GM12878 (cell line): ENCODE data around the gene B3GNT4. TPM values are rescaled to one million over a fixed set of nuclear protein-coding genes. Genes with fewer than 3 reads are reported as not detected.

Experiments used
- ATAC-seq: fragments of 200-7000 bp; cut with Tn5 transposase; 3 replicates; pipeline ENCODE4 v1.9.1; 2020; ENCODE audit warnings: mild to moderate bottlenecking, moderate library complexity
- BruUV-seq: library from RNA; stranded (reverse); fragments of 400-500 nt; replicated peaks from 2 replicates; lab custom pipeline; 2021; lab: Mats Ljungman, UMichigan
- CTCF ChIA-PET: fragments of 300-600 bp; sonication (Branson Sonifier 250); formaldehyde crosslinking; extraction: SDS; loops from one replicate; lab custom pipeline; 2021; ENCODE audit warnings: inconsistent platforms; lab: Yijun Ruan, JAX
- POLR2A ChIA-PET: fragments of 350-600 bp; formaldehyde crosslinking; extraction: SDS; loops from one replicate; lab custom pipeline; 2021; ENCODE audit warnings: inconsistent platforms; lab: Charles Lee
- RAD21 ChIA-PET: fragments of 300-600 bp; sonication (Branson Sonifier 250); formaldehyde crosslinking; loops from one replicate; lab custom pipeline; 2023; ENCODE audit warnings: antibody characterized with exemption; ENCODE audit not compliant: unreplicated experiment; lab: Charles Lee
- SMC1A ChIA-PET: fragments of 300-600 bp; sonication (Branson Sonifier 250); formaldehyde crosslinking; loops from one replicate; lab custom pipeline; 2023; ENCODE audit not compliant: unreplicated experiment, uncharacterized antibody; lab: Charles Lee
- DNase-seq: peaks from one replicate; pipeline ENCODE4 v3.0.0-alpha.2; 2011; ENCODE audit warnings: low read depth, low spot score
- FAIRE-seq: peaks from 3 replicates; lab custom pipeline; 2011; peaks lifted over from hg19 to GRCh38; lab: Jason Lieb, UNC
- H2AFZ ChIP-seq: 2 replicates; pipeline ENCODE4 v1.6.0; 2011; ENCODE audit warnings: low read depth, low read length, control low read depth; ENCODE audit not compliant: control insufficient read depth
- H3K27ac ChIP-seq: 2 replicates; pipeline ENCODE4 v1.5.1; 2011; ENCODE audit warnings: control low read depth; ENCODE audit not compliant: control insufficient read depth, insufficient read depth
- H3K27me3 ChIP-seq, 2 experiments: replicated peaks in 1 of 2; 2 replicates each; pipeline versions ENCODE4 v1.6.0 to v1.6.1; 2011; ENCODE audit warnings: low read length in 1 of 2; ENCODE audit not compliant: control insufficient read depth in 2 of 2, insufficient read depth in 2 of 2
- H3K36me3 ChIP-seq, 2 experiments: 2 replicates each; pipeline ENCODE4 v1.5.1; 2011; ENCODE audit warnings: low read length in 1 of 2; ENCODE audit not compliant: control insufficient read depth in 2 of 2, insufficient read depth in 2 of 2
- H3K4me1 ChIP-seq: 2 replicates; pipeline ENCODE4 v1.6.1; 2011; ENCODE audit warnings: mild to moderate bottlenecking, low read length, moderate library complexity, mixed read lengths; ENCODE audit not compliant: control insufficient read depth, insufficient read depth
- H3K4me2 ChIP-seq: 2 replicates; pipeline ENCODE4 v1.6.0; 2011; ENCODE audit warnings: control low read depth; ENCODE audit not compliant: control insufficient read depth, insufficient read depth
- H3K4me3 ChIP-seq: fragments of 200-600 bp; sonication (generic); 2 replicates; pipeline ENCODE4 v1.5.1; 2016
- H3K79me2 ChIP-seq: 2 replicates; pipeline ENCODE4 v1.6.0; 2011; ENCODE audit warnings: low read length; ENCODE audit not compliant: control insufficient read depth, insufficient read depth
- H3K9ac ChIP-seq: 2 replicates; pipeline ENCODE4 v1.8.0; 2011; ENCODE audit warnings: low read length, control low read depth, mixed read lengths; ENCODE audit not compliant: control insufficient read depth, insufficient read depth
- H3K9me3 ChIP-seq: replicated peaks from 3 replicates; pipeline ENCODE4 v1.5.1; 2011; ENCODE audit warnings: mild to moderate bottlenecking, low read length; ENCODE audit not compliant: control insufficient read depth, insufficient read depth
- H4K20me1 ChIP-seq: 2 replicates; pipeline ENCODE4 v1.6.0; 2011; ENCODE audit not compliant: control insufficient read depth, insufficient read depth
- CTCF ChIP-seq, 3 experiments: IDR thresholded peaks in 2 of 3; conservative IDR thresholded peaks in 1 of 3; 2 replicates each; pipeline ENCODE4 v1.5.1; 2011; ENCODE audit warnings: low read depth in 3 of 3, low read length in 3 of 3, mild to moderate bottlenecking in 3 of 3, control low read depth in 2 of 3, moderate library complexity in 2 of 3, inconsistent platforms in 1 of 3, mixed read lengths in 1 of 3; ENCODE audit not compliant: control insufficient read depth in 2 of 3, insufficient read depth in 1 of 3; ENCODE audit errors: extremely low read depth in 1 of 3
- E2F8 ChIP-seq: fragments of 450-650 bp; IDR thresholded peaks from 2 replicates; pipeline ENCODE4 v1.6.1; 2018; ENCODE audit warnings: mild to moderate bottlenecking, low read depth, moderate library complexity; ENCODE audit not compliant: partially characterized antibody
- GATAD2B ChIP-seq: fragments of 450-650 bp; conservative IDR thresholded peaks from 2 replicates; pipeline ENCODE4 v1.6.1; 2017; ENCODE audit warnings: low read depth, mild to moderate bottlenecking, moderate library complexity
- MTA3 ChIP-seq: IDR thresholded peaks from 2 replicates; pipeline ENCODE4 v1.6.1; 2012; ENCODE audit warnings: low read length, inconsistent platforms, borderline replicate concordance
- NFXL1 ChIP-seq: fragments of 450-650 bp; IDR thresholded peaks from 2 replicates; pipeline ENCODE4 v1.6.1; 2017; ENCODE audit warnings: antibody characterized with exemption, mild to moderate bottlenecking, borderline replicate concordance
- SKIL ChIP-seq: fragments of 450-650 bp; IDR thresholded peaks from 2 replicates; pipeline ENCODE4 v1.6.1; 2017; ENCODE audit warnings: mild to moderate bottlenecking, low read depth, inconsistent platforms; ENCODE audit not compliant: poor library complexity, severe bottlenecking
- ZNF622 ChIP-seq: fragments of 450-650 bp; IDR thresholded peaks from 2 replicates; pipeline ENCODE4 v1.6.1; 2017; ENCODE audit warnings: mild to moderate bottlenecking, inconsistent platforms
- WGBS: methylation state at CpG from one replicate; pipeline ENCODE4 v1.1.6; 2016; ENCODE audit warnings: low lambda C conversion rate; ENCODE audit not compliant: insufficient replicate concordance, insufficient coverage; ENCODE audit errors: missing lambda C conversion rate; 5-methylcytosine and 5-hydroxymethylcytosine counted together
- in situ Hi-C: fragments of 300-500 bp; cut with MboI; formaldehyde crosslinking; loops from 9 replicates; pipeline ENCODE4 v1.14.3; 2018; ENCODE audit warnings: mixed read lengths
- intact Hi-C: fragments of 100-400 bp; cut with micrococcal nuclease; formaldehyde crosslinking; loops from one replicate; pipeline ENCODE4 v1.14.2; 2022; ENCODE audit not compliant: unreplicated experiment
- polyA plus RNA-seq, 11 experiments: library from polyadenylated mRNA; depleted of rRNA in 4 of 11; unstranded in 6 of 11; stranded (reverse) in 5 of 11; fragments of >200 nt; fragmentation: Nextera tagmentation in 4 of 11; fragmentation: Illumina TruSeq in 1 of 11; extraction: Ambion mirVana in 4 of 11; extraction: Trizol in 1 of 11; gene quantifications; 1 replicate in 1 of 11; 2 replicates in 10 of 11; pipeline versions ENCODE4 v1.2.1 to v1.2.3, GENCODE V29; 2011 to 2016; ENCODE audit warnings: inconsistent platforms in 2 of 11, missing spikeins in 2 of 11, low read depth in 1 of 11
- total RNA-seq, 4 experiments: library from RNA; depleted of rRNA in 3 of 4; stranded (reverse); fragments of >200 nt in 3 of 4; fragmentation: Illumina TruSeq in 1 of 4; extraction: Trizol in 1 of 4; gene quantifications; 2 replicates each; pipeline versions ENCODE4 v1.2.1 to v1.2.3, GENCODE V29; 2013 to 2021
- TF ChIP-seq, protein P1 (sequence below): fragments of 450-650 bp; IDR thresholded peaks from 2 replicates; pipeline ENCODE4 v1.6.1; 2017; ENCODE audit warnings: mild to moderate bottlenecking

The B3GNT4 gene
- total and polyA plus RNA-seq, 10 of the 15 experiments (the other 5 are each of a cell fraction or from before 2014, with no cell fraction given) = 0.04 to 0.95 (median 0.88) TPM; not detected in 7

DNA sequence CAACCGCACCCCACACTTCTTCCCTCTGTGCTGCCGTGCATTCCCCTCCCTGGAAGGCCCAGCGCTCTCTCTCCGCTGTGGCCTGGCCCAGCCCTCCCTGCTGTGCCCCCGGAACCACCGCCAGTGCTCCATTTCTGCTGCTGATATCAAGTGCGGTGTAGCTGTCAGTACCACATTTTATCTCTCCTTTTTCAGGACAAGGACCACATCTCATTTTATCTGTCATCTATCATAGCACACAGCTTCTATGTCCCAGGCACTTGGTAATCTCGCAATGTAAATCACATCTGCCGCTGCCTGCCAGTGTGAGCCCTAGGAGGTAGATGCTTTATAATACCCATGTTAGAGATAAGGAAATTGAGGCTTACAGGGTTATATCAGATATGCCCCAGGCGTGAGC is 47.8 kb upstream of the B3GNT4 start:
- FAIRE-seq = no peak
- no TSS peak for BruUV-seq
- Histone ChIP-seq H3K27ac (no peak overlapping the region), H3K4me1 (no peaks in the 10 kb centered on the region), H4K20me1 (no peaks in the 10 kb centered on the region), H2AFZ (no peak overlapping the region), H3K9ac (no peak overlapping the region), H3K36me3 (no peaks in the 10 kb centered on the region), H3K4me3 (no peak overlapping the region), H3K4me2 (no peak overlapping the region), H3K9me3 (no peaks in the 10 kb centered on the region), H3K79me2 (no peaks in the 10 kb centered on the region), H3K27me3 (no peaks in the 10 kb centered on the region)
- in situ Hi-C loops = no loop called here
- RAD21 ChIA-PET = no interaction called here
- intact Hi-C loops = no loop called here
- no peak for ATAC-seq
- CTCF ChIA-PET = no interaction called here
- SMC1A ChIA-PET = interaction anchor here (1.0 kb wide), 1 partner anchor 102 kb away, joined by 3 read pairs; no protein-coding TSS in a partner anchor
- 74% methylated on average over 10 of the region's 10 CpGs for WGBS
- POLR2A ChIA-PET = interaction anchor here (0.6 kb wide), 1 partner anchor 60 kb away, joined by 5 read pairs; no protein-coding TSS in a partner anchor
- DNase-seq = no peak
- no peak for TF ChIP-seq MTA3
- TF ChIP-seq ZNF622 = no peak
- TF ChIP-seq E2F8 = no peak
- TF ChIP-seq, protein P1, sequence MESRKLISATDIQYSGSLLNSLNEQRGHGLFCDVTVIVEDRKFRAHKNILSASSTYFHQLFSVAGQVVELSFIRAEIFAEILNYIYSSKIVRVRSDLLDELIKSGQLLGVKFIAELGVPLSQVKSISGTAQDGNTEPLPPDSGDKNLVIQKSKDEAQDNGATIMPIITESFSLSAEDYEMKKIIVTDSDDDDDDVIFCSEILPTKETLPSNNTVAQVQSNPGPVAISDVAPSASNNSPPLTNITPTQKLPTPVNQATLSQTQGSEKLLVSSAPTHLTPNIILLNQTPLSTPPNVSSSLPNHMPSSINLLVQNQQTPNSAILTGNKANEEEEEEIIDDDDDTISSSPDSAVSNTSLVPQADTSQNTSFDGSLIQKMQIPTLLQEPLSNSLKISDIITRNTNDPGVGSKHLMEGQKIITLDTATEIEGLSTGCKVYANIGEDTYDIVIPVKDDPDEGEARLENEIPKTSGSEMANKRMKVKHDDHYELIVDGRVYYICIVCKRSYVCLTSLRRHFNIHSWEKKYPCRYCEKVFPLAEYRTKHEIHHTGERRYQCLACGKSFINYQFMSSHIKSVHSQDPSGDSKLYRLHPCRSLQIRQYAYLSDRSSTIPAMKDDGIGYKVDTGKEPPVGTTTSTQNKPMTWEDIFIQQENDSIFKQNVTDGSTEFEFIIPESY = no peak
- TF ChIP-seq CTCF (IDR thresholded peaks at IDR 0.05 in 2 of 3, conservative IDR thresholded peaks at IDR 0.05 in 1 of 3; ENCODE audit: control insufficient read depth in 2 of 3, extremely low read depth in 1 of 3, insufficient read depth in 1 of 3, low read depth in 3 of 3, low read length in 3 of 3) = no peak
- no peak for TF ChIP-seq SKIL
- no peak for TF ChIP-seq NFXL1
- TF ChIP-seq GATAD2B = no peak
